GM04504 (cell line): ENCODE measurements around the gene FGF10.

ENCODE experiments used
- DNase-seq: peaks from one replicate; pipeline ENCODE4 v3.0.0-alpha.2; 2012; ENCODE audit warnings: low read depth

Gene FGF10

GRCh38 chr5:44356231-44356630, 33.0 kb downstream of the FGF10 start:
- no peak for DNase-seq

- DNase-seq: no peak
Observed at GRCh38 chr5:44345871-44346270, 43.3 kb downstream of the FGF10 start.

- no peak for DNase-seq
Observed at GRCh38 chr5:44336708-44337107, 52.5 kb downstream of the FGF10 start.

- no peak for DNase-seq
Observed at GRCh38 chr5:44334622-44335021, 54.6 kb downstream of the FGF10 start.

- peak; percentile 10 for DNase-seq
Observed at GRCh38 chr5:44332285-44332971, 56.8 kb downstream of the FGF10 start.

- no peak for DNase-seq
Observed at GRCh38 chr5:44331471-44332050, 57.7 kb downstream of the FGF10 start.

GRCh38 chr5:44329716-44330115, 59.5 kb downstream of the FGF10 start:
- DNase-seq: no peak

GRCh38 chr5:44321144-44321725, 68.0 kb downstream of the FGF10 start:
- no peak for DNase-seq

GRCh38 chr5:44320188-44320587, 69.0 kb downstream of the FGF10 start:
- DNase-seq: no peak

- DNase-seq: no peak
Observed at GRCh38 chr5:44318883-44319282, 70.3 kb downstream of the FGF10 start.

GRCh38 chr5:44312374-44312773, 76.8 kb downstream of the FGF10 start:
- no peak for DNase-seq

- no peak for DNase-seq
Observed at GRCh38 chr5:44300551-44300950, 88.7 kb downstream of the FGF10 start.

- no peak for DNase-seq
Observed at GRCh38 chr5:44299394-44299793, 89.8 kb downstream of the FGF10 start.

- DNase-seq: no peak
Observed at GRCh38 chr5:44294516-44294915, 94.7 kb downstream of the FGF10 start.

- no peak for DNase-seq
Observed at GRCh38 chr5:44292736-44293135, 96.5 kb downstream of the FGF10 start.

GRCh38 chr5:44278469-44278868, 110.8 kb downstream of the FGF10 start:
- DNase-seq: no peak

GRCh38 chr5:44275908-44276307, 113.3 kb downstream of the FGF10 start:
- DNase-seq: no peak

GRCh38 chr5:44275329-44275728, 113.9 kb downstream of the FGF10 start:
- DNase-seq: no peak

- no peak for DNase-seq
Observed at GRCh38 chr5:44267909-44268308, 121.3 kb downstream of the FGF10 start.

- no peak for DNase-seq
Observed at GRCh38 chr5:44266882-44267576, 122.2 kb downstream of the FGF10 start.

- no peak for DNase-seq
Observed at GRCh38 chr5:44265713-44266112, 123.5 kb downstream of the FGF10 start.

- DNase-seq: no peak
Observed at GRCh38 chr5:44260793-44261192, 128.4 kb downstream of the FGF10 start.
